Neural cell (in vitro differentiated cells): ENCODE data around the gene BLOC1S4. TPM values are rescaled to one million over a fixed set of nuclear protein-coding genes. Genes with fewer than 3 reads are reported as not detected.

Experiments used
- H2AFZ ChIP-seq: fragments of 200-600, 300-800 bp; sonication (generic), shearing (Covaris generic); 2 replicates; pipeline ENCODE4 v1.6.0; 2014; ENCODE audit warnings: low read depth, mild to moderate bottlenecking, antibody characterized with exemption, low read length, moderate library complexity
- H3F3A ChIP-seq: fragments of 200-600 bp; shearing (Covaris generic); 2 replicates; pipeline ENCODE4 v1.6.1; 2016; ENCODE audit warnings: mild to moderate bottlenecking, moderate library complexity, mixed read lengths, antibody characterized with exemption, low read length; ENCODE audit not compliant: insufficient read depth, poor library complexity, severe bottlenecking
- H3K27ac ChIP-seq: fragments of 200-600, 300-800 bp; sonication (generic), shearing (Covaris generic); 2 replicates; pipeline ENCODE4 v1.5.1; 2014; ENCODE audit warnings: mild to moderate bottlenecking, low read length, moderate library complexity
- H3K27me3 ChIP-seq: fragments of 300-800, 200-600 bp; sonication (generic), shearing (Covaris generic); 2 replicates; pipeline ENCODE4 v1.6.0; 2014; ENCODE audit warnings: mild to moderate bottlenecking, low read depth, low read length, moderate library complexity; ENCODE audit not compliant: insufficient read depth
- H3K36me3 ChIP-seq: fragments of 300-800, 200-600 bp; sonication (generic), shearing (Covaris generic); 2 replicates; pipeline ENCODE4 v1.5.1; 2014; ENCODE audit warnings: mild to moderate bottlenecking, antibody characterized with exemption, low read length, moderate library complexity; ENCODE audit not compliant: insufficient read depth
- H3K4me2 ChIP-seq: fragments of 300-800, 200-600 bp; sonication (generic), shearing (Covaris generic); 2 replicates; pipeline ENCODE4 v1.6.0; 2014; ENCODE audit warnings: mild to moderate bottlenecking, low read length
- H3K4me3 ChIP-seq: fragments of 300-800, 200-600 bp; sonication (generic), shearing (Covaris generic); 2 replicates; pipeline ENCODE4 v1.5.1; 2014; ENCODE audit warnings: mild to moderate bottlenecking, low read length, moderate library complexity
- H3K79me2 ChIP-seq: fragments of 200-600 bp; shearing (Covaris generic); replicated peaks from 2 replicates; pipeline ENCODE4 v1.6.0; 2014; ENCODE audit warnings: mild to moderate bottlenecking, low read length, moderate library complexity; ENCODE audit not compliant: insufficient read depth
- H3K9ac ChIP-seq: fragments of 300-800, 200-600 bp; sonication (generic), shearing (Covaris generic); 2 replicates; pipeline ENCODE4 v1.6.1; 2016; ENCODE audit warnings: mild to moderate bottlenecking, low read length, mixed read lengths
- H3K9me2 ChIP-seq: fragments of 200-600 bp; shearing (Covaris generic); 2 replicates; pipeline ENCODE4 v1.6.1; 2016; ENCODE audit warnings: mild to moderate bottlenecking, low read length, mixed read lengths; ENCODE audit not compliant: insufficient read depth
- H3K9me3 ChIP-seq: fragments of 200-600, 300-800 bp; sonication (generic), shearing (Covaris generic); 2 replicates; pipeline ENCODE4 v1.6.1; 2016; ENCODE audit warnings: mild to moderate bottlenecking, mixed run types, low read length, moderate library complexity, mixed read lengths
- H4K20me1 ChIP-seq: fragments of 200-600 bp; shearing (Covaris generic); 2 replicates; pipeline ENCODE4 v1.6.1; 2016; ENCODE audit warnings: mild to moderate bottlenecking, mixed run types; ENCODE audit not compliant: insufficient read depth
- CTCF ChIP-seq: fragments of 450-650 bp; IDR thresholded peaks from 2 replicates; pipeline ENCODE4 v1.5.1; 2014; ENCODE audit warnings: antibody characterized with exemption, mild to moderate bottlenecking, moderate library complexity; ENCODE audit not compliant: poor library complexity, severe bottlenecking
- EP300 ChIP-seq: fragments of 450-650 bp; conservative IDR thresholded peaks from 2 replicates; pipeline ENCODE4 v1.6.1; 2014; ENCODE audit warnings: antibody characterized with exemption, mild to moderate bottlenecking, moderate library complexity; ENCODE audit not compliant: poor library complexity, severe bottlenecking
- EZH2 ChIP-seq: fragments of 200-600, 300-800 bp; shearing (Covaris generic), sonication (generic); IDR thresholded peaks from 2 replicates; pipeline ENCODE4 v1.6.1; 2014; ENCODE audit warnings: antibody characterized with exemption, low read length, borderline replicate concordance, mild to moderate bottlenecking; ENCODE audit not compliant: insufficient read depth, poor library complexity, severe bottlenecking
- MXI1 ChIP-seq: fragments of 450-650 bp; conservative IDR thresholded peaks from 2 replicates; pipeline ENCODE4 v1.6.1; 2014; ENCODE audit warnings: antibody characterized with exemption, mild to moderate bottlenecking; ENCODE audit not compliant: poor library complexity, severe bottlenecking
- POLR2AphosphoS5 ChIP-seq: IDR thresholded peaks from 2 replicates; pipeline ENCODE4 v1.6.1; 2012
- RAD21 ChIP-seq: fragments of 450-650 bp; conservative IDR thresholded peaks from 2 replicates; pipeline ENCODE4 v1.6.1; 2014; ENCODE audit warnings: antibody characterized with exemption, mild to moderate bottlenecking, moderate library complexity
- REST ChIP-seq: IDR thresholded peaks from 2 replicates; pipeline ENCODE4 v1.6.1; 2012; ENCODE audit warnings: borderline replicate concordance
- SMC3 ChIP-seq: fragments of 450-650 bp; conservative IDR thresholded peaks from 2 replicates; pipeline ENCODE4 v1.6.1; 2014; ENCODE audit warnings: antibody characterized with exemption, mild to moderate bottlenecking, moderate library complexity; ENCODE audit not compliant: poor library complexity
- TAF1 ChIP-seq: IDR thresholded peaks from 2 replicates; pipeline ENCODE4 v1.6.1; 2012; ENCODE audit warnings: low read depth
- polyA plus RNA-seq: library from polyadenylated mRNA; depleted of rRNA; stranded (reverse); fragments of >200 nt; gene quantifications from 2 replicates; pipeline ENCODE4 v1.2.3, GENCODE V29; 2014

BLOC1S4 gene
- polyA plus RNA-seq, 1 donor from 2014 or later: 21.2 TPM

GRCh38 chr4:6739920-6740319 is 23.9 kb downstream of the BLOC1S4 start:
- Histone ChIP-seq H3K27ac (no peak overlapping the region), H3K79me2 (no peaks in the 10 kb centered on the region), H3K27me3 (no peaks in the 10 kb centered on the region), H3K9ac (no peak overlapping the region), H2AFZ (no peak overlapping the region), H3F3A (no peaks in the 10 kb centered on the region), H3K9me3 (no peaks in the 10 kb centered on the region), H3K4me3 (no peak overlapping the region), H3K36me3 (no peaks in the 10 kb centered on the region), H3K4me2 (no peak overlapping the region), H4K20me1 (no peaks in the 10 kb centered on the region), H3K9me2 (no peaks in the 10 kb centered on the region)
- TF ChIP-seq TAF1 (no peak), CTCF (no peak), MXI1 (no peak), EZH2 (no peak), RAD21 (no peak), REST (no peak), POLR2AphosphoS5 (no peak), SMC3 (no peak), EP300 (no peak)

GRCh38 chr4:6740347-6740746 is 24.4 kb downstream of the BLOC1S4 start:
- Histone ChIP-seq H3K27me3 (no peaks in the 10 kb centered on the region), H3K9ac (no peak overlapping the region), H3K4me3 (no peak overlapping the region), H3K9me2 (no peaks in the 10 kb centered on the region), H3K9me3 (no peaks in the 10 kb centered on the region), H3K4me2 (no peak overlapping the region), H3K27ac (no peak overlapping the region), H3F3A (no peaks in the 10 kb centered on the region), H4K20me1 (no peaks in the 10 kb centered on the region), H3K36me3 (no peaks in the 10 kb centered on the region), H3K79me2 (no peaks in the 10 kb centered on the region), H2AFZ (no peak overlapping the region)
- TF ChIP-seq TAF1 (no peak), SMC3 (no peak), EZH2 (no peak), REST (no peak), POLR2AphosphoS5 (no peak), EP300 (no peak), CTCF (no peak), RAD21 (no peak), MXI1 (no peak)
